Measurements from ENCODE around the gene FBXW4. TPM values are rescaled to one million over a fixed set of nuclear protein-coding genes. Genes with fewer than 3 reads are reported as not detected.

The FBXW4 gene
- total RNA-seq, 1 donor from 2014 or later = 21.9 TPM

- Histone ChIP-seq H3K4me3 (ENCODE audit: insufficient read depth, low read depth, low read length) (no peak overlapping the region), H3K79me2 (ENCODE audit: insufficient read depth, low read length) (no peaks in the 10 kb centered on the region), H3K27me3 (ENCODE audit: insufficient read depth, low read length) (peaks cover 16% of the 10 kb centered on the region), H3K4me2 (ENCODE audit: low read length) (no peak overlapping the region), H2AFZ (ENCODE audit: low read depth, low read length) (no peak overlapping the region), H3K9me3 (ENCODE audit: insufficient read depth, low read depth, low read length) (no peaks in the 10 kb centered on the region), H4K20me1 (ENCODE audit: insufficient read depth, low read length) (no peaks in the 10 kb centered on the region), H3K4me1 (ENCODE audit: insufficient read depth, low read length) (no peaks in the 10 kb centered on the region), H3K9ac (ENCODE audit: low read length) (no peak overlapping the region), H3K27ac (ENCODE audit: low read depth, low read length) (no peak overlapping the region), H3K36me3 (ENCODE audit: insufficient read depth, low read length) (no peaks in the 10 kb centered on the region)
- peaks cover 2% of the 10 kb centered on the region for H3K9me3 Mint-ChIP-seq (ENCODE audit: unreplicated experiment)
- peaks cover 21% of the 10 kb centered on the region for H3K27me3 Mint-ChIP-seq (ENCODE audit: low read depth, unreplicated experiment)
- no peak for FAIRE-seq
- H3K27ac Mint-ChIP-seq (ENCODE audit: unreplicated experiment) = no peak overlapping the region
- TF ChIP-seq CTCF (IDR thresholded peaks at IDR 0.05; ENCODE audit: insufficient read depth, low read depth, low read length) (no peak), EZH2 (IDR thresholded peaks at IDR 0.05; ENCODE audit: insufficient read depth, low read length) (no peak)
- H3K36me3 Mint-ChIP-seq (ENCODE audit: low read depth, unreplicated experiment) = no peaks in the 10 kb centered on the region
- DNase-seq (ENCODE audit: low read depth) = no peak
- no peak overlapping the region for H3K4me3 Mint-ChIP-seq (ENCODE audit: unreplicated experiment)
- no peaks in the 10 kb centered on the region for H3K4me1 Mint-ChIP-seq (ENCODE audit: low read depth, unreplicated experiment)
These were observed 30.5 kb upstream of the FBXW4 start for GRCh38 chr10:101725296-101726114.

- no peaks in the 10 kb centered on the region for H3K36me3 ChIP-seq (ENCODE audit: insufficient read depth, low read length)
- H3K9me3 Mint-ChIP-seq (ENCODE audit: unreplicated experiment) = peaks cover 2% of the 10 kb centered on the region
- H3K27me3 Mint-ChIP-seq (ENCODE audit: low read depth, unreplicated experiment) = peaks cover 24% of the 10 kb centered on the region
- DNase-seq (ENCODE audit: low read depth) = no peak
- H2AFZ ChIP-seq (ENCODE audit: low read depth, low read length) = no peak overlapping the region
- no peak overlapping the region for H3K27ac ChIP-seq (ENCODE audit: low read depth, low read length)
- H3K79me2 ChIP-seq (ENCODE audit: insufficient read depth, low read length) = no peaks in the 10 kb centered on the region
- no peak overlapping the region for H3K4me2 ChIP-seq (ENCODE audit: low read length)
- no peaks in the 10 kb centered on the region for H3K4me1 Mint-ChIP-seq (ENCODE audit: low read depth, unreplicated experiment)
- H3K9ac ChIP-seq (ENCODE audit: low read length) = no peak overlapping the region
- H4K20me1 ChIP-seq (ENCODE audit: insufficient read depth, low read length) = no peaks in the 10 kb centered on the region
- no peak for TF ChIP-seq EZH2 (IDR thresholded peaks at IDR 0.05; ENCODE audit: insufficient read depth, low read length)
- no peak for TF ChIP-seq CTCF (IDR thresholded peaks at IDR 0.05; ENCODE audit: insufficient read depth, low read depth, low read length)
- peaks cover 16% of the 10 kb centered on the region for H3K27me3 ChIP-seq (ENCODE audit: insufficient read depth, low read length)
- no peaks in the 10 kb centered on the region for H3K36me3 Mint-ChIP-seq (ENCODE audit: low read depth, unreplicated experiment)
- H3K4me3 Mint-ChIP-seq (ENCODE audit: unreplicated experiment) = no peak overlapping the region
- FAIRE-seq = no peak
- no peaks in the 10 kb centered on the region for H3K4me1 ChIP-seq (ENCODE audit: insufficient read depth, low read length)
- H3K27ac Mint-ChIP-seq (ENCODE audit: unreplicated experiment) = no peak overlapping the region
- no peak overlapping the region for H3K4me3 ChIP-seq (ENCODE audit: insufficient read depth, low read depth, low read length)
- H3K9me3 ChIP-seq (ENCODE audit: insufficient read depth, low read depth, low read length) = no peaks in the 10 kb centered on the region
These were observed 29.5 kb upstream of the FBXW4 start for GRCh38 chr10:101724446-101724845.

- H3K79me2 ChIP-seq (ENCODE audit: insufficient read depth, low read length) = no peaks in the 10 kb centered on the region
- no peak overlapping the region for H3K9ac ChIP-seq (ENCODE audit: low read length)
- H3K27ac ChIP-seq (ENCODE audit: low read depth, low read length) = no peak overlapping the region
- Mint-ChIP-seq H3K27me3 (ENCODE audit: low read depth, unreplicated experiment) (peaks cover 23% of the 10 kb centered on the region), H3K4me1 (ENCODE audit: low read depth, unreplicated experiment) (no peaks in the 10 kb centered on the region), H3K27ac (ENCODE audit: unreplicated experiment) (no peak overlapping the region), H3K36me3 (ENCODE audit: low read depth, unreplicated experiment) (no peaks in the 10 kb centered on the region), H3K9me3 (ENCODE audit: unreplicated experiment) (peaks cover 2% of the 10 kb centered on the region), H3K4me3 (ENCODE audit: unreplicated experiment) (no peak overlapping the region)
- H3K36me3 ChIP-seq (ENCODE audit: insufficient read depth, low read length) = no peaks in the 10 kb centered on the region
- H3K4me3 ChIP-seq (ENCODE audit: insufficient read depth, low read depth, low read length) = no peak overlapping the region
- H3K27me3 ChIP-seq (ENCODE audit: insufficient read depth, low read length) = peaks cover 16% of the 10 kb centered on the region
- no peak overlapping the region for H3K4me2 ChIP-seq (ENCODE audit: low read length)
- no peak for TF ChIP-seq EZH2 (IDR thresholded peaks at IDR 0.05; ENCODE audit: insufficient read depth, low read length)
- TF ChIP-seq CTCF (IDR thresholded peaks at IDR 0.05; ENCODE audit: insufficient read depth, low read depth, low read length) = no peak
- H3K9me3 ChIP-seq (ENCODE audit: insufficient read depth, low read depth, low read length) = no peaks in the 10 kb centered on the region
- no peak for DNase-seq (ENCODE audit: low read depth)
- H4K20me1 ChIP-seq (ENCODE audit: insufficient read depth, low read length) = no peaks in the 10 kb centered on the region
- H2AFZ ChIP-seq (ENCODE audit: low read depth, low read length) = no peak overlapping the region
- no peak for FAIRE-seq
- no peaks in the 10 kb centered on the region for H3K4me1 ChIP-seq (ENCODE audit: insufficient read depth, low read length)
These were observed 28.2 kb upstream of the FBXW4 start for GRCh38 chr10:101723176-101723575.

All from astrocyte (in vitro differentiated cells and primary cell).